GM19240 (cell line): ENCODE results near the gene PHLPP1.

Experiments used
- DNase-seq: peaks from one replicate; pipeline ENCODE4 v3.0.0; 2011; ENCODE audit warnings: low spot score; ENCODE audit not compliant: insufficient read length

The PHLPP1 gene

GRCh38 chr18:62977512-62977911 lies 262.2 kb downstream of the PHLPP1 start:
- DNase-seq, result no peak

GRCh38 chr18:62978251-62979049 lies 263.1 kb downstream of the PHLPP1 start:
- no peak for DNase-seq

GRCh38 chr18:62979176-62979575 lies 263.8 kb downstream of the PHLPP1 start:
- DNase-seq, result no peak

- DNase-seq, result no peak
Observed at GRCh38 chr18:62979900-62980299, 264.6 kb downstream of the PHLPP1 start.

- DNase-seq, result no peak
Observed at GRCh38 chr18:62981566-62981965, 266.2 kb downstream of the PHLPP1 start.

- DNase-seq, result peak; percentile 67
Observed at GRCh38 chr18:62982600-62983251, 267.4 kb downstream of the PHLPP1 start.

- no peak for DNase-seq
Observed at GRCh38 chr18:62984656-62985315, 269.4 kb downstream of the PHLPP1 start.

- DNase-seq, result no peak
Observed at GRCh38 chr18:62986490-62986889, 271.1 kb downstream of the PHLPP1 start.

- DNase-seq, result no peak
Observed at GRCh38 chr18:62987055-62987830, 271.9 kb downstream of the PHLPP1 start.

GRCh38 chr18:62987859-62988258 lies 272.5 kb downstream of the PHLPP1 start:
- no peak for DNase-seq

- no peak for DNase-seq
Observed at GRCh38 chr18:62988471-62988870, 273.1 kb downstream of the PHLPP1 start.

GRCh38 chr18:62989195-62989594 lies 273.9 kb downstream of the PHLPP1 start:
- DNase-seq, result no peak

- DNase-seq, result no peak
Observed at GRCh38 chr18:62990653-62991052, 275.3 kb downstream of the PHLPP1 start.

- DNase-seq, result no peak
Observed at GRCh38 chr18:62991389-62991788, 276.0 kb downstream of the PHLPP1 start.

- no peak for DNase-seq
Observed at GRCh38 chr18:62991959-62992358, 276.6 kb downstream of the PHLPP1 start.

- DNase-seq, result no peak
Observed at GRCh38 chr18:62992877-62993365, 277.6 kb downstream of the PHLPP1 start.

- DNase-seq, result no peak
Observed at GRCh38 chr18:62996566-62996965, 281.2 kb downstream of the PHLPP1 start.

GRCh38 chr18:62997076-62997475 lies 281.7 kb downstream of the PHLPP1 start:
- no peak for DNase-seq

GRCh38 chr18:62998443-62998842 lies 283.1 kb downstream of the PHLPP1 start:
- DNase-seq, result no peak

- DNase-seq, result no peak
Observed at GRCh38 chr18:62999392-62999791, 284.1 kb downstream of the PHLPP1 start.

- DNase-seq, result no peak
Observed at GRCh38 chr18:62999921-63000320, 284.6 kb downstream of the PHLPP1 start.
